NCI-H2227 (cell line): ENCODE data around the gene PPAT.
A peak's percentile ranks its signal among the peaks of the same experiment; 100 is the strongest.

Experiments
- DNase-seq: peaks from one replicate; lab custom pipeline; 2025; ENCODE audit not compliant: unreplicated experiment; lab: John Stamatoyannopoulos, UW

PPAT gene

DNA sequence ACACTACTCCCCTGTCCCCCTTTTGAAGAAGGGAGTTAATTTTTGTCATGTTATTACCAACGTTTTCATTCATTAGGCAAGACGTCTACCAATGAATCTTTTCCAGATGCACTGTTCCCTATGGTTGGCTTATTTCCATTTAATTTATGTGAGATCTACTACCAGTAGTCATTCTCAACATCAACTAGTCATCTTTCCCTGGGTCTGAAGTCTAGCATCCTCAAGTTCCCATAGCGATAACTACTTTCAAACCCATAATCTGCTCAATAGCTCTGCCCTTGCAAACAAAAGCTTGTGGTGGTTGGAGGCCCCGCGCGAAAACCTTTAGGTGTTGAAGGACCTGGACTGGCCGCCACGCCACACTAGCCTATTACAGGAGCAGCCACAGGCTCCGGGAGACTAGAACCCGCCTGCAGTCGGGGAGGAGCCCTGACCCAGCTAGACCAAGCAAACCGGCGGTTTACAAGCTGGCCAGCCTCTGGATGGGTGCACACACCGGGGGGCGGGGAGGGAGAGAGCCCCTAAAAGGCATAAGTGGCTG, 746 bp downstream of the PPAT start:
- DNase-seq, result peak; percentile 69

DNA sequence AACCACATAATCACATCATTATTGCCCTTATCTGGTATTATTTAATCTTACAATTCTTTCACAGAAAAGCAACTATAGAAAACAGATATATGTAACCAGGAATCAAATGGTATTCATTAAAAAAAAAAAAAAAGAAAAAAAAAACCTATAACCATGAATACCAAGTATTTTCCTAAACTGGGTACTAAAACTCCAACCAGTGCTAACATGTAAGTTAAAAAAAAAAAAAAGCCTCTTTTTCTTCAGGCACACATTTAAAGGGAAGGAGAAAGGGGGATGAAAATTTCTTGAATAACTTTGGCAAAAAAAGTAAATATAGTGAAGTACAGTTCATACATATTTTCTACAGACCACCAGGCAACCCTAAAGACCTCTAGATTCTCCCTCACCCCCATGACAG, 2.1 kb downstream of the PPAT start:
- DNase-seq, result no peak

DNA sequence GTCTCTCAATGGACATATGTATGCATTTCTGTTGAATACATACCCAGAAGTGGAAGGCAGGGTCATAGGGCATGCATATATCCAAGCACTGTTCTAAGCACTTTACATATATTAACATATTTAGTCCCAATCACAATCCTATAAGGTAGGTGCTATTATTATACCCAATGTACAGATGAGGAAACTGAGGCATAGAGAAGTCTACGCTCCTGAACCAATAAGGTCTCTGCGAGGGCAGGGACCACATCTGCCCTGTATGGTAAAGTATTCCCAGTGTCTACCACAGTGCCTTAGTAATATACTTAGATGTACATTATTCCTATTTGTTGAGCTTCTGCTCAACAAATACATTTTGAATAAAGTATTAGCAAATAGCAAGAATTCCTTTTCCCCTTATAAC, 5.2 kb downstream of the PPAT start:
- no peak for DNase-seq

DNA sequence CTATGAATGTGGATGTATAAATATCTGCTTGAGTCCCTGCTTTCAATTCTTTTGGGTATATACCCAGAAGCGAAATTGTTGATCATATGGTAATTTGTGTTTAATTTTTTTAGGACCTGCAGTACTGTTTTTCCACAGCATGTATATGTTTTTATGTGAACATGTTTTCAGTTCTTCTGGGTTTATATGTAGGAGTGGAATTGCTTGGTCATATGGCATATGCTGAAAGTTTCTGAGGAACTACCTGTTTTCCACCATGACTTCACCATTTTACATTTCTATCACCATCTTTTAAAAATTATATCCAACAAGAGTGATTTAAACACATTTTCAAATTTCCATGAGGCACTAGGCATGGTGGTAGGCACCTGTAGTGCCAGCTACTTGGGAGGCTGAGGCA, 8.2 kb downstream of the PPAT start:
- DNase-seq, result no peak

DNA sequence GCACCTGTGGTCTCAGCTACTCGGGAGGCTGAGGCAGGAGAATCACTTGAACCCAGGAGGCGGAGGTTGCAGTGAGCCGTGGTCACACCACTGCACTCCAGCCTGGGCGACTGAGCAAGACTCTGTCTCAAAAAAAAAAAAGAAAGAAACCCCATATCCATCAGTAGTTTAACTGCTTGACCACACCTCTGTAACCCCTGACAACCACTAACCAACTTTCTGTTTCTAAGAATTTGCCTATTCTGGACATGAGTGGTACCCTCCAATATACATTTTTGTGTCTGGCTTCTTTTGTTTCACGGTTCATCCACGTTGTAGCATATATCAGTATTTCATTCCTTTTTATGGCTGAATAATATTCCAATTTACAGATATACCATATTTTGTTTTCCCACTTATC, 9.1 kb downstream of the PPAT start:
- DNase-seq, result no peak

DNA sequence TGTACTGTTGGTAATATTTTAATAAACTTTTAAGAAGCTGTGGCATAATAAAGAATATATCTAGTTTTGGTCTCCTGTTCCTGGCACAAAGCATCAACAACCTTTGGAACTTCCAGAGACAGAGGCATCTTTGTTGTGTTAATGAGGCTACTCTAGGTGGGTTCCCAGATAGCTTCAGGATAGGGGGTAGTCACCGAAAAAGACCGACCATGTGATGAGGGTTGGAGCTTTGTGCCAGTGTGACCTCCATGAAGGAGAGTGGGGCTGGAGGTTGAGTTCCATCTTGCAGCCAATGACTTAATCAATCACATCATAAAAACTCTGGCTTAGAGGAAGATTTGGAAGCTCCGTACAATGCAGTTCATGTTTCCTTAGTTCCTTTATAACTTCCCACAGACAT, 9.9 kb downstream of the PPAT start:
- no peak for DNase-seq

DNA sequence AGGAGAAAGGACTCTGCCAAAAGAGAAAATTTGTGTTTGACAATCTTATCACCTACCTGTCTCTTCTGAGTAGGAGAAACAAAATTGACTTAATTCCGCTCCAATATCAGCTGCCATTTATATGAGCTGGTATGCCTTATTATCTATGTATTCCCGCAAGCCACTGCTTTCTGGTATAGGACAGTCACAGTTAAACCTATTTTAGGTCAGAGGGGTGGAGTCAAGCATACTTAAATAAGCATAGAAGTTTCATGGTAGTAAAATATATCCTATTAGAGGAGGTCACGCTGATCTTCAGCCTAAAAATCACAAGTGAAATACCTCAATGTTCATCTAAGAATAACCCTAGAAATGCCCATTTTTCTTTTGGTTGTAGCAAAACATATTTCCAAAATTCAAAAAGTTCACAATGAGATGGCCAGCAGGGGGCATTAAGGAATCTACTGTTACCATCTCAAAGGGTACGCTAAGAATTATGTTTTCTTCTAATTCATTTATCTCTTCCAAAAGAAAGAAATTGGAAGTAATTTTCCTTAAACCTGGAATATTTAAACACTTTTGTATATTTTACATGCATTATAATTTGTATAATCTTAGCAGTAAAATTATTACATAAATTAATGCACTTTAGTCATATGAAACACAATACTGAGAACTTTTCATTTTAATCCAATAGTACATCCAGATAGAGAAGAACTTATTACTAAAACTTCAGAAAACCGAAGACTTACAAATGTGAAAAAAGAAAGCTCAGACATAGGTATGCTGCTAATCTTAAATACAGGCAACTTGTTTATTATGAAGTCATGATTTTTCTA, 10.5 kb downstream of the PPAT start:
- DNase-seq, result peak; percentile 4

DNA sequence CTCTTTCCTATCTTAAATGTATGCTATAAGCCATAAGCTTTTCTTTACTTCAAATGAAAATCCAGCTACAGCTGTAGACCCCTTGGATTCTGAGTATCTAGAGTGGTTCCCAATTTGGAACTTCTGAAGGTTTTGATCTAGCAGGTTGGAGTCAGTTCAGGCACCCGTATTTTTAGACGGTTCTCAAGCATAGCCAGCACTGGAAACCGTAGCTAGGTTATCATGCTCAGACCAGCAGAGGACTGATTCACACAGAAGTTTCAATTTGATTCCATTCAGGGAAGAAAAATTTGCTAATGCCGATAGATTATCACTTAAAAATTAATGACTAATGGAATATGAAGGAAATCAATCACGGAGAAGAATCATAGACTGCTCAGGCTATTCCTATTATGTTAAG, 11.2 kb downstream of the PPAT start:
- DNase-seq, result no peak

DNA sequence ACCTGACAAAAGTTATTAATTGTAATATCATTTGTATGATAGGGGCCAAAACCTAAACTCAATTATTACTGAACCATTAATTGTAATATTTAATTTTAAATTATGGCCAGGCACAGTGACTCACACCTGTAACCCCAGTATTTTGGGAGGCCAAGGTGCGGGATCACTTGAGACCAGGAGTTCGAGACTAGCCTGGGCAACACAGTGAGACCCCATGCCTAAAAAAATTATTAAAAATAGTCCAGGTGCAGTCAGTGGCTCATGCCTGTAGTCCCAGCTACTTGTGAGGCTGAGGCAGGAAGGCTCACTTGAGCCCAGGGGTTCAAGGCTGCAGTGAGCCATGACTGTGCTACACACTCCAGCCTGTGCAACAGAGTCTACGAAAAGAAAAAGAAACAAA, 18.0 kb downstream of the PPAT start:
- no peak for DNase-seq

DNA sequence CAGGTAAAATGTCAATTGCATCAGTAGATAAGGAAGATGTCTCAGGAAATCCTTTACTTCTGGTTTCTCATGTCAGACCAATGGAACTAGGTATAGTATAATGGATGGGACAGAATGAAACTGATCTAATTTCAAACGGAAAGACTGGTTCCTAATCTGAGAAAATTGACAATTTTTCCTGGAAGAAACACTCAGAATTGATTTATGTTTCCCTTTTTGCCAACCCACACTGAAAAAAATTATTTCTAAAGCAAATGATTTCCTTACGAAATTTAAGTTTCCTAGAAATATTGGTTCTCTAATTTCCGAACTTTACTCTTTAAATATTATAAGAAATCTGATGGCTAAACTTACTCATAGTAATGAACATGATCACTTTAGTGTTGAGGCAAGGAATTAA, 19.1 kb downstream of the PPAT start:
- DNase-seq, result no peak

DNA sequence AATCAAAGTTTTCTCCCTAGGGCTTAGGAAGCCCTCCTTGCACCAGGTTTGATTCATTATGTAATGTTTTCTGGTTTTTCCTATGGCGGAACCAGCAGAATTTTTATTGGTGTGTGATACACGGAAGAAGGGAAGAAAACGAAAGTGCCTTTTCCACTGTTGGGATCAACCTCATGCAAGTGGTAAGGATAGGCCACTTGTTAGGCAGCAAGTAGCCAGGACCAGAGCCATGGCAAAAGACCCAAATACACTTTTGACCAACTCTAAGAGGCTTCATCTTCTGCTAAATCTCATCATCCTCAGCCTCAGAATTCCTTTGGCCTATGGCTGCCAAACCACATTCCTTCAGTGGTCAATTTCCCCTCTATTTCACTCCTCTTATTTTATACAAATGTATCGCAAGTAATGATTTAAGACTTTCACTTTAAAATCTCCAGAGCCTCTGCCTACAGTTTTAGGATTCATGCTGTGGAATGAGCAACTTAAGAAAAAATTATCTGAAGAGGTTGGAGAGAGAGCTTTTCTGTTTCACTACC, 21.2 kb downstream of the PPAT start:
- no peak for DNase-seq

DNA sequence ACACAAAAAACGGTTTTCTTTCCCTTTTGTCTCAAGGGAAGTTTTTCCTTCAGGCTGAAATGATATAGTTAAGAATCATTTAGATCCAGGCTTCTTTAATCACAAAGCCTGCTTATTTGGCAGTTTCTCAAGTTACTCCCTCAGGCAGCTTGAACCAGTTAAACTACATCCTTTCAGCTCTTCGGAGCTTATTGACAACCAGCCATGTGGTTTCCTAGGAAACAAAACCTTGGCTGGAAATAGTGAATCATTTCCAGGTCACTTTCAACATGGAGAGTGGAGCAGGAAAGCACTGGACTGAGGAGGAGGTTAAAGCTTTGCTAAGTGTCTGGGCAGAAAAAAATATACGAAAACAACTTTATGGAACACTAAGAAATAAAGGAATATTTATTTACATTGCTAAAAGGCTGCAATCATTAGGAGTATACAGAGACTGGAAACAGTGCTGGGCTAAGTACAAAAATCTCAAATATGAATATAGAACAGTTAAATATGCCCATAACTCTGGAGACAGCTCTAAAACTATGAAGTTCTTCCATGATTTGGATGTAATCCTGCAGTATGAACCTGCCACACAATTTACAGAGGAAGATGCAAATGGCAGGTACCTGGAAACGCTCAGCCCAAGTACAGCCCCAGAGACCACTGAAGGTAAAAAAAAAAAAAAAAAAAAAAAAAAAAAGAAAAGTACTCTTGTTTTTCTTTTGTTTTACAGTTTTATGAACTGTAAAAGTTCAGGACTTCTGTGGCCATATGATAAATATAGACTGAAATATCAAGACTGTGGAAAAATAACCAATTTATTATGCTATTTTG, 25.0 kb downstream of the PPAT start:
- DNase-seq, result peak; percentile 73

DNA sequence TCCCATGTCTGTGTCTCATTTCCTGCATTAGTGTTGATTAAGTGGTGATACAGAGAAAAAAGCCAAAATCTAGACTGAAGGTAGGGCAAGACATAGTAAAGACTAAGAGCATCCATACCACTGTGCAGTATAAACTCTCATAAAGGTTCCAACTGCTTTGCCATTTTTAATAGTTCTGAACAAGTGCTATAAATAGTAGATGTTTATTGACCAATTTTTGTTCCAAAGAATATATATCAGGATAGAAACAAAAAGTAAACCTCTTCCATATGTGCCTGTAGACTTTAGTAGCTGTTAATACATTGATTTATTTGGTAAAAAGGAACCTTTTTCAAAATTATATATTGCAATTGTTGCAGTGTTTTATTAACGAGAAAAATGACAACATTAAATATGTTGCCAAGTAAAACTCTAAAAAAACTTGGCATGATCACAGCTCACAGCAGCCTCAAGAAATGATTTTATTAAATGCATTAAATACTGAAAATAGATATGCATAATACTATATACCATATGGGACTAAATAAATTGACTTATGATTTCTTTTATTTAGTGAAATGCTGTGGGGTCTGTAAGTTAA, 25.8 kb downstream of the PPAT start:
- DNase-seq, result no peak

DNA sequence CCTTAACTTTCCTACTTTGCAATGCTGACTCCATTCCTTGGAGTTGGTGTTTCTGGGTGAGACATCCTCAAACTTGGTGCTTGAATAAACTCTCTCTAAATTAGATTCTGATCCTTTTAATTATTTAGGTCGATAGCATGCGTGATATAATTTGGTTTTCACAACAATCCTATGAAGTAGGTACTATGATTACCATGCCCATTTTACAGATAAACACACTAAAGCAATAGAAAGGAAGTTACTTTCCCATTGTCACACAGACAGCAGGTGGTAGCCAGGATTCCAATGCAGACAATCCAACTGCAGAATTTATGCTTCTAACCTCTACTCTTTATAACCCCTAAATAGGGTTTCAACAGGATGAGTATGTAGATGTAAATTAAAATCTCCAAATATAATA, 26.4 kb downstream of the PPAT start:
- no peak for DNase-seq

DNA sequence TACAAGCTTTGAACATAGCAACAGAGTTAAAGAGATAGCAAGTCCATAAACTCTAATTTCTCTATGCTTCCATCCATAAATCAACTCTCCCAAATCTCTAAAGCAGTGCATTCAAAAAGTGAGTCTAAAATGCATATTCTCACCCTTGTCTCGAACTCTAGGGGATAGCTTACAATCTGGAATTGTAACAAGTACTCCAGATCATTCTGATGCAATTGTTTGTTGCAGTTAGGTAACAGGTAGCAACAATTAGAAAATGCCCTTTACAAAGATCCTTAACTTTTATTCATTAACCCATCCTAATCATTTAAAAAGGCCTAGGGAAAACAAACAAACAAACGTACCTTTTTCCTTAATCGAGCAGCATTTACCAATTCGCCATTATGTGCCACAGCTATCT, 29.3 kb downstream of the PPAT start:
- DNase-seq, result no peak

DNA sequence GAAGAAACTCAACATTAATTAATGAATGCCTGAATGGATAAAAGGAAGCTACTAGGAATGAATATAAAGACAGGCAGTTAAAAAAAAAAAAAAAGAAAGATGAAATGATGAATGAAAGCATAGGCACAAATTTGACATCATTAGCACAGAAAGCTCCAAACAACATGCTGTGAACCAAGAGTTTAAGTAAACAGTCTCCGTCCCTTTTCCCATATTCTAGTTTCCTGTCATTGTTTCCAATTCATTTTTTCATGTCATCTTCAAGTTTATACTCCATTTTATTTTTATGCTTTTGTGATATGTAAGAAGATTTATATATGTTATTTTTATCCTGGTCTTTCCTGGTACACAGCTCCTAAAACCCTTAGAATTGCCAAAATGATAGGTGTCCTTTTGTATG, 30.4 kb downstream of the PPAT start:
- no peak for DNase-seq

DNA sequence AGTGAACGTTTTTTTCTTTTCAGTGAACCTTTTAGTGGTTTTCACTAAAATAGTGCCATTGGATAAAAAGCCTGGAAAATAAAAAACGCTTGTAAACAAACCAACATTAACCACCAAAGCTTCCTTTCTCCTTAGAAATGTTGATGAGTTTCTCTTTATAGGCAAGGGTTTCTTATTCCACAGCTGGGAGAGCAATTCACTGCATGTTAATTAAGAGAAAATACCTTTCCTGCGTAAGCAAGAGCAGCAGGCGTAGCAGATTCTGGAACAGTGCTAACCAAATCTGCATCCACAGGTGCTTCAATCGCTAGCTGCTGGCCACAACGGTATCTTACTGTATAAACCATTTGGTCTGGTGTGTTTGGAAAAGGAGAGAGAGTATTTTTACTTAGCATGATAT, 34.9 kb downstream of the PPAT start:
- no peak for DNase-seq

DNA sequence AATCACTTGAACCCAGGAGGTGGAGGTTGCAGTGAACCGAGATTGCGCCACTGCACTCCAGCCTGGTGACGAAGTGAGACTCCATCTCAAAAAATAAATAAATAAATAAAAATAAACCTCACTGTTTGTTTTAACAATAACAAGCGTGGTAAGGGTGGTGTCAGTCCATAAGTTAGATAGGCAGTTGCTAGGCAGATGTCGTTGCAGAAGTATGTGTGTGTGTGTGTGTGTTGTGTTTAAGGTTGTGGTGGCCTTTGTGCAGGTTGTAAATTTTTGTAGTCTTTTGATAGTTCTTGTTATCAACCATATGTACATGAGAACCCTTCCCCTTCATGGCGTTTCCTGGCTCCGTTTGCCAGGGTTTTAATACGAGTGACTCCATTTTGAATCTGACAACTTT, 44.1 kb downstream of the PPAT start:
- no peak for DNase-seq

DNA sequence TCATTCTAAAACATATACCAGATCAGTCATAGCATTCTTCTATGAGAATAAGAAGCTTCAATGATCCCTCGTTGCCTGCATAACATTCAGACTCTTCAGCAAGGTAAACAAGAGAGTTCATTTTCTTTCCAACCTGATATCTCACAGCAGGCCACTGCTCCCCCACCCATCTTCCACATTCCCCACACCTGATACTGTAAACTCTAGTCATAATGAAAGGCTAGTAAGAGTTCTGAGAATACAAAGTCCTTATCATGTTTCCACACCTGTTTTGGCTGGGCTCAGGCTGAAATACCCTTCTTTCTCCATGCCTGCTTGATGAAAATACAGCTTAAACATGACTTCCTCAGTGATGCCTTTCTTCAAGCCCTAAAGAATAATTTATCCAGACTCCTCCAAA, 45.9 kb downstream of the PPAT start:
- no peak for DNase-seq

DNA sequence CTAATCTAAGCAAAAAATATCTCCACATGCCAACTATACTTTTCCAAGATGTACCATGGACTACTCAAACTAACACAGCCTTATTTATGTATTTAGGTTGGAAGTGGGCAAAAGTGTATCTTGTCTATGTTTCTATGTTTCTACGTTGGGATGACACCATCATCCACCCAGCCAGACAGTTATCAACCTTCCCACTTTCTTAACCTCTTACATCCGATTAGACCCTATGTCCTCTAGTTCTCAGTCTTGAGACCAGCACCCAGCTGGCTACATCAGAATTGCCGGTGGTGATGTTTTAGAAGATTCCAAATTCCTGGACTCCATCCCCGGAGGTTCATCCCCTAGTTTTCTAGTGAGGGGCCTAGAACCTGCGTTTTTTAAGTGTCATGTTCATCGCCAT, 47.1 kb downstream of the PPAT start:
- DNase-seq, result no peak
